ENCODE measurements around the gene ZNFX1. TPM values are rescaled to one million over a fixed set of nuclear protein-coding genes. Genes with fewer than 3 reads are reported as not detected.

The ZNFX1 gene
- total RNA-seq, 1 donor = 61.5 TPM

GRCh38 chr20:49247169-49247723 lies 30.6 kb downstream of the ZNFX1 start:
- Histone ChIP-seq H3K4me1 (ENCODE audit: insufficient read depth, low read length) (no peaks in the 10 kb centered on the region), H3K36me3 (ENCODE audit: insufficient read depth, low read length) (peaks cover 84% of the 10 kb centered on the region), H4K20me1 (ENCODE audit: insufficient read depth, low read length) (peaks cover 10% of the 10 kb centered on the region), H3K27ac (ENCODE audit: low read depth, low read length) (no peak overlapping the region), H3K9me3 (ENCODE audit: low read depth, low read length) (no peaks in the 10 kb centered on the region), H3K79me2 (ENCODE audit: insufficient read depth, low read length) (no peaks in the 10 kb centered on the region), H2AFZ (ENCODE audit: low read length) (no peak overlapping the region), H3K4me2 (ENCODE audit: insufficient read depth, low read length) (no peak overlapping the region), H3K27me3 (ENCODE audit: insufficient read depth, low read length) (no peaks in the 10 kb centered on the region), H3K4me3 (ENCODE audit: insufficient read depth, low read length) (no peak overlapping the region)
- no peak for DNase-seq (ENCODE audit: insufficient read length, low spot score, missing footprints)
- TF ChIP-seq CTCF (IDR thresholded peaks at IDR 0.05; ENCODE audit: extremely low read depth, low read depth, low read length) = no peak

GRCh38 chr20:49245921-49246740 lies 31.7 kb downstream of the ZNFX1 start:
- DNase-seq (ENCODE audit: insufficient read length, low spot score, missing footprints) = peak; percentile 75
- Histone ChIP-seq H3K9me3 (ENCODE audit: low read depth, low read length) (no peaks in the 10 kb centered on the region), H3K27me3 (ENCODE audit: insufficient read depth, low read length) (no peaks in the 10 kb centered on the region), H3K36me3 (ENCODE audit: insufficient read depth, low read length) (peaks cover 80% of the 10 kb centered on the region), H3K4me2 (ENCODE audit: insufficient read depth, low read length) (no peak overlapping the region), H3K4me3 (ENCODE audit: insufficient read depth, low read length) (no peak overlapping the region), H3K79me2 (ENCODE audit: insufficient read depth, low read length) (no peaks in the 10 kb centered on the region), H2AFZ (ENCODE audit: low read length) (no peak overlapping the region), H3K27ac (ENCODE audit: low read depth, low read length) (no peak overlapping the region), H4K20me1 (ENCODE audit: insufficient read depth, low read length) (peaks cover 10% of the 10 kb centered on the region), H3K4me1 (ENCODE audit: insufficient read depth, low read length) (no peaks in the 10 kb centered on the region)
- TF ChIP-seq CTCF (IDR thresholded peaks at IDR 0.05; ENCODE audit: extremely low read depth, low read depth, low read length) = peak; percentile 71

- Histone ChIP-seq H3K27me3 (ENCODE audit: insufficient read depth, low read length) (no peaks in the 10 kb centered on the region), H2AFZ (ENCODE audit: low read length) (no peak overlapping the region), H3K36me3 (ENCODE audit: insufficient read depth, low read length) (peaks cover 70% of the 10 kb centered on the region), H3K79me2 (ENCODE audit: insufficient read depth, low read length) (no peaks in the 10 kb centered on the region), H3K4me1 (ENCODE audit: insufficient read depth, low read length) (no peaks in the 10 kb centered on the region), H3K4me3 (ENCODE audit: insufficient read depth, low read length) (no peak overlapping the region), H3K9me3 (ENCODE audit: low read depth, low read length) (no peaks in the 10 kb centered on the region), H3K4me2 (ENCODE audit: insufficient read depth, low read length) (no peak overlapping the region), H3K27ac (ENCODE audit: low read depth, low read length) (no peak overlapping the region), H4K20me1 (ENCODE audit: insufficient read depth, low read length) (no peaks in the 10 kb centered on the region)
- DNase-seq (ENCODE audit: insufficient read length, low spot score, missing footprints) = no peak
- no peak for TF ChIP-seq CTCF (IDR thresholded peaks at IDR 0.05; ENCODE audit: extremely low read depth, low read depth, low read length)
Observed at GRCh38 chr20:49237531-49237930, 40.3 kb downstream of the ZNFX1 start.

- Histone ChIP-seq H2AFZ (ENCODE audit: low read length) (no peak overlapping the region), H3K79me2 (ENCODE audit: insufficient read depth, low read length) (no peaks in the 10 kb centered on the region), H3K27me3 (ENCODE audit: insufficient read depth, low read length) (no peaks in the 10 kb centered on the region), H3K27ac (ENCODE audit: low read depth, low read length) (no peak overlapping the region), H4K20me1 (ENCODE audit: insufficient read depth, low read length) (no peaks in the 10 kb centered on the region), H3K4me2 (ENCODE audit: insufficient read depth, low read length) (no peak overlapping the region), H3K36me3 (ENCODE audit: insufficient read depth, low read length) (peaks cover 72% of the 10 kb centered on the region), H3K9me3 (ENCODE audit: low read depth, low read length) (no peaks in the 10 kb centered on the region), H3K4me3 (ENCODE audit: insufficient read depth, low read length) (no peak overlapping the region), H3K4me1 (ENCODE audit: insufficient read depth, low read length) (no peaks in the 10 kb centered on the region)
- no peak for DNase-seq (ENCODE audit: insufficient read length, low spot score, missing footprints)
- TF ChIP-seq CTCF (IDR thresholded peaks at IDR 0.05; ENCODE audit: extremely low read depth, low read depth, low read length) = no peak
Observed at GRCh38 chr20:49236301-49236700, 41.6 kb downstream of the ZNFX1 start.
